GM18526 (cell line): Measurements from ENCODE around the gene RGP1.

ENCODE experiments used
- POLR2A ChIP-seq: IDR thresholded peaks from 3 replicates; pipeline ENCODE4 v1.6.1; 2011; ENCODE audit not compliant: insufficient read length; ENCODE audit errors: extremely low read depth

RGP1 gene

DNA sequence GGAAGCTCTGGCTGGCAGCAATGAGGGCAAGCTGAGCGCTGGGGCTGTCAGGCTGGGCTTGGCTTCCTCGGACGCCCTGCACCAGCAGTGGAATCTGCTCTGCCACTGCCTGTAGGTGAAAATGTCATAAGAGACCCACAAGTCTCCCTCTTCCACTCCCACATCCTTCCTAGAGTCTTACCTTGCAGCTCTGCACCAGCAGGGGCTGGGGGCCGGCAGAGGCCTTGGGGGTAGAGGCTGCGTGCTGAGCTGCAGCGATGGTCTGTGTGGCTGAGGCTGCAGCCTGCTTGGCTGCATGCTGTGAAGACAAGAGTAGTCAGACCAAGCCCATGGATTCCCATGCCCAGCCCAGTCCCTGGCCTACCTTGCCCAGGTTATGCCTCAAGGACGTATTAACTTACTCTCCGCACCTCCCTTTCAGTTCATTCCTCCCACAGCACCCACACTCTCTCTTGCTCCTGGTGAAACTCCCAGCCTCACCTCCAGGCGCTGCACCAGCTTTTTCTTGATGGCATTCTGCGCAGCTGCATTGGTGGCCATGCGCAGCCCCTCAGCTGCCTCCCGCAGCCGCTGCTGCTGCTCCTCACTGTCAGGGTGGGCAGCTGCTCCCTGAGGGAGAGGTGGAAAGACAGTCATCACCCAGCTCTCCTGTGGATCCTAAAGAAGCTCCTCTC is 34.4 kb upstream of the RGP1 start:
- no peak for TF ChIP-seq POLR2A

DNA sequence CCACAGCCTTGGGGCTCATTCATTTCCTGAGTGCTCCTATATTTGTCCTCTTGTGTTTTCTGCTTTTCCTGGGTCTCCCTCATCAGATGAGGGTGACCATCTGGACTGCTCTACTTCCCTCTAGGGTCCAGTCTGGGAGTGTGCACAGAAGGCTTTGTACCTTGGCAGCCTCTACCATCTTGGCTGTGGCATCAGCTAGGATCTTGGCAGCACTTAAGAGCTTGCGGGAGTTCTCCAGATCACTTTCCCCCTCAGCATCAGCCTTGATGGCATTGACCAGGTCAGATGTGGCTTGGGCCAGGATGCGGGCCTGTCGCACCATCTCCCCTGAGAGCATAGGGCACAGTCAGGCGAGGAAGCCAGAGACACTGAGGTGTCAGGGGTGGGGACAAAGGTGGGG is 32.9 kb upstream of the RGP1 start:
- no peak for TF ChIP-seq POLR2A

DNA sequence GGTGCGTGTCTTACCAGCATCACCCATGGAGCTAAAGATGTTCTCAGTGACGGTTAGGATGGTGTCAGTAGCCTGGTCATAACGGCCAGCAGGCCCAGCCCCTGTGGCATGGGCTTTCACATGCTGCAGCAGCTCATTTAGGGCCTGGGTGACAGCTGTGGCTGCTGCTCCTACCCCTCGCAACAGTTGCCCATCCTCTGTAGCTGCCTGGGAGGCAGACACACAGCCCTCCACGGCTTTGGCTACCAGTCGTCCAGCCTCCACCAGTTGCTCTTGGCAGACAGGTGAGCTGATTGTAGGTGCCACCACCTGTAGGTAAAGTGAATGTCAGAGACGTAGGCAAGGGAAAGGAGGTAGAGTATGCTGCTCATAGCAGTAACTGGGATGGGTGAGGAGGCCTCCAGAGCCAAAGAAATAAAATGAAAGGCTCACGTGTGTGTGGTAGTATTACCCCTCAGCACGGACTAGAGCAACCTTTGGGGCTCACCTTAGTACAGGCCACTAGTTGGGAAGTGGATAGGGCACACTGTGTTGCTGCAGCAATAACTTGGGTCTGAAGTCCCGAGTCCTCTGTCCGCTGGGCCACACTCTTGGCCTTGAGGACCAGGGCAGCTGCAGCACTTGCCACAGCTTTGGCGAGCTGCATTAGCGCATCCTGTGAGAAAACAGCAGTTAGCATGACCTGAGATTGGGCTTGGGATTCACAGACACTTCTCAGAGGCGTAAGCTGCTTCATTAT is 31.8 kb upstream of the RGP1 start:
- TF ChIP-seq POLR2A: no peak

DNA sequence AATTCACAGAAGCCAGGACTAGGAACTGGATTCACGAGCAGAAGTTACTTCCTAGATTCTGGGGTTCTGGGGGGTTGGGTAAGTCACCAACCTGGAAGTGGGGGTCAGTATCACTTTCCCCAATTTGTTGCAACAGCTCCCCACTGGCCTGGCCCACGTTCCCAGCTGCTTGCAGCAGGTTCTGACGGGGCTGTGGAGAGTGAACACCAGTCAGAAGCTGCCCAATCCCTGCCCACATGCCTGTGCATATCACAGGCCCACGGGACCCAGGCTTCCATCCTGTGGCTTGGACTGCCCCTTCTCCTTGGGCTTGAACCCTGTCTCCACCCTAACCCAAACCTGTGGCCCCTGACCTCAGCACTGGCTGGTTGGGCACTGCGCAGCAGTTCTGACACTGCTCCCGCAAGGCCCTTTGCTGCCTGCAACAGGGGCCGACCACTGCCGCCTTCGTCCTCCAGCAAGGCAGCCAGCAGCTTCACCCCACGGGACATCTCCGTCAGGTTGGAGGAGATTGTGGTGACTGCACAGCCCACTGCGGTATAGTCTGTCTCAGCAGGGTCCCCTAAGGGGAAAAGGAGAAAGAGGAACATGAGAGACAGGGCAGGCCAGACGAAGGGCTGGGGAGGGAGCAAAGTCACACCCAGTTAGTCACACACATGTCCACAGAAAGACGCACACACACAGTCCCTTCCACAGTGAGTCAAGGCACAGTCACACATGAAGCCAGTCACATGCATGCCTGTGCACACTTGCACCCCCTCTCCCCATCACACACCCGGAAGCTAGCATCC is 30.2 kb upstream of the RGP1 start:
- TF ChIP-seq POLR2A: no peak

DNA sequence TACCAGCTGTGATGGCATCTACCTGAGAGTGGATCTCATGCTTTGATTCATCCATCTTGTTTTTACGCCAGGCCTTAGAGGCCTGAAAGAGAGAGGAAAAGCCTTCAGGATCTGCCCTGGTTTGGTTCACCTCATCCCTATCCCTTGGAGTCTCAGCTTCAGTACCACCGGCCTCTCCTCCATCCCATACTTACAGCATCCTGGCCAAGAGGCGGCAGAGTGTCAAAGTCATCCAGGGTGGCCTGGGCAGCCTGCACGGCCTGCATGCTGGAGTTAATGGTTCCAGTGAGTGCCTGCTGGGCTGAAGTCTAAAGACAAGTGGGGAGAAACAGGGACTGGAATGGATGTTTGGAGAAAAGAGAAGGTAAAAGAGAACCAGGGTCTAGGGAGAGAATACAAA is 29.5 kb upstream of the RGP1 start:
- no peak for TF ChIP-seq POLR2A

DNA sequence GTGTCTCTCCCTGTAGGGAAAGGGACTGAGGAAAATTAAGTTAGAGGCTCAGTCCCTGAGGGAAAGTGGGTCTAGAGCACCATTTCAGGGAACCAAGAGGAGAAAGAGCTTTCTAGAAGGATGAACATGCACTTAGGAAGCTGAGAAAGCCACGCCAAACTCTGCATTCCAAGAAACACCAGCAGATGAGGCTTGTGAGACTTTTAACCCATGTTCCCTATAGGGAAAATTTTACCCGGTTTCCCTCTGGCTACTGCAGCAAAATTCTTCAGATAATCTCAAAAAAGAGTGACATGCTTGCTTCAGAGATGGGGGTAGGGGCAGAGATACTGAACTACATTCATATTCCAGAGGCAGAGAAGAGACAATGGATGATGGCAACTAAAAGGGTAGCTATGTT is 25.7 kb upstream of the RGP1 start:
- TF ChIP-seq POLR2A: no peak

DNA sequence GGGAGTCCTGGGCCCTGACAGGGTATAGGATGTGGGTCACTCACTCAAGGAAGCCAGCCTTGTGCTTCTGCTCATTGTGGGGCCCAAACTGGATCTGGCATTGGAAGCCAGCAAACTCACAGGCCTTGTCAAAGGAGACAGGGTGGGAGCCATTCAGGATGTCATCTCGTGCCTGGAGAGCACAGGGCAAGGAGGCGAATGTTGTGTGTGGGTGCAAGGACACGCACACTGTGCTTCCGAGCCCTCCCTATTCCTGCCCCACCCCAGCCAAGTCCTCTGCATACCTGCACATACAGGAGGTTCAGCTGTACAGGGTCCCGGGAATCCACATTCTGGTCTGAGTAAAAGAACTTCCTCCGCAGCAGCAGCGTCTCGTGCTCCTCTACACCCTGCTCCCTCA is 25.2 kb upstream of the RGP1 start:
- TF ChIP-seq POLR2A: no peak

DNA sequence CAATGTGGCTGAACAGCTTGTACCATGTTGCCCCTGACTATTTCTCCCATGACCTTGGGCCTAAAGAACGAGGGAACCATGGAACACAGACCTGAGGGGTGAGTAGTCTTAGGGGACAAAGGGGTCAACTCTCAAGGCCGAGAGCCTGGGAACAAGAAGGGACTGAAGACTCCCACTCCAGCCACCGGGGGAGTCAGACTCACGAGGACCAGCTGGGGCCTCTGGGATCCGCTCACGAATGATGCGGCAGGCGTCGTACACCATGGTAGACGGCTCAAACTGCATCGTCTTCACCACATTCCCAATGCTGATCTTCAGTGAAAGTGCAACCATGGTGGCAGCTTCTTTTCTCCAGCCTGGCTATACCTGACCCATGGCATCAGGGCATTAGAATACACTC is 23.7 kb upstream of the RGP1 start:
- no peak for TF ChIP-seq POLR2A

DNA sequence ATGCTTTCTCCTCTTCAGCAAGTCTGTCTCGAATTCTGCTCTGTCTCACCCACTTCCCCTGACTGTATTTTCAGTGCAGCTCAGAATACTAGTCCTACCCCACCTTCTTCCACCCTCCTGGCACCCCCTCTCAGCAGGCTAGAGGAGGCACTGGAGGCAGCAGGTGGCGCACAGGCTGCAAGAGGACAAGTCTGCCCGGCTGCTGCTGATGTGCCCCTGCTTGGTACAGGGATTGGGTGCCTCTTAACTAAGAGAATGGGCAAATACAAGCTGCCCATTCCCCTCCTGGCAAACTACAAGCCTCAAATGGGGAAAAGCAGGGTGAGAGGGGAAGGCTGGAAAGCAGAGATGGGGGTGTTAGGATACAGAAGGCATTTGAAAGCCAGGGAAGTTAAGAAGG is 22.2 kb upstream of the RGP1 start:
- no peak for TF ChIP-seq POLR2A

DNA sequence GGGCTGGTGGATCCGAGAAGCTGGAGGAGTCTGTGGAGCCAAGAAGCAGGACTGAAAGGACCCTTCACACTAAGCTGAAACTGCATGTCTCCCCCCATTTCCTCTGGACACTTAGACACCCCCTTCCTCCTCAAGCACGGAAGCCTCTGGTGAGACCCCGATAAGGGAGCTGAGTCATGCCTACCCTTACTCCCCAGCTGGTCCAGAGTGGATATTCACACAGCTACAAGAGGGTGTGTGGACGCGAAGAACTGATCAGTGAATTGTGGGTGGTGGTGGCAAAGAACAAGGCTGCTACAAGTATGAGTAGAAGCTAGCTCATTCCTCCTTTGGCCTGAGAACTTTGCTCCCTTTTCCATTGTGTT is 21.4 kb upstream of the RGP1 start:
- no peak for TF ChIP-seq POLR2A

DNA sequence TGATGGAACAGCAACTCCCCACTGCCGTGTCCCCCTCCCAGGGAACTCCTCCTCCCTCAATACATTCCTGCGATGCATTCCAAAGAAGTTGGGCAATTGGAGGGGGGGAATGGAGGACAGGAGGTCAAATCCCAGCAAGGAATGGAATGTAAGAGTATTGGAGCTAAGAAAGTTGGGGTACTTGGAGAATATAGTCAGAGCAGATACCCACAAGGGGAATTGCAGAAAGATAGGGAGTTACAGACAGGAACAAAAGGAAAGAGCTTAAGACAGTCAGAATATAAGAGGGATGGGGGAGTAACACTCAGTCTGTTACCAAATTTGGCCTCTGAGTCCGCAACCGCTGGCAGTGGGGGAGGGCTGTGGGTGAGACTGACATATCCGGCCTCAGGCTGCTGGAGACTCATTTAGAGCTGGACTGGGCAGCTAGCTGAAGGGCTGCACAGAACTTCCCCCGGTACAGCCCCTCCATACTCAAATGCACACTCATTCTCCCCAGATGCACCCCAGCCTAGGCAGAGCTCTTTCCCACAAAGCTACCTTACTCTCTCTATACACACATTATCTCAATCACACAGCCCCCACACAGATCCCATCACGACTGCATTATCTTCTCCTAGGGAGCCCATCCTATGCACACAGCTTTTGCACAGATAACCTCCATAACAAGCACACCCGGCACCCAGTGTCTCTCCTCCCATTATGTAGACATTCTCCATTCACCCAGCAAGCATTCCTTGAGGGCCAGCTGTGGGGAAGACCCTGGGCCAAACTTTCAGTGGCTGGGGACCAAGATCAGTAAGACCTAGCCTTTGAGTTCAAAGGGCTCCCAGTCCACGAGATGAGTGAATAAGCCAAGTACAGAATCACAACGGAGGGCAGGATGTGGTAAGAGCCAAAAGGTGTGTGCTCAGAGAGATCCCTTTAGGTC is 20.8 kb upstream of the RGP1 start:
- TF ChIP-seq POLR2A: no peak

DNA sequence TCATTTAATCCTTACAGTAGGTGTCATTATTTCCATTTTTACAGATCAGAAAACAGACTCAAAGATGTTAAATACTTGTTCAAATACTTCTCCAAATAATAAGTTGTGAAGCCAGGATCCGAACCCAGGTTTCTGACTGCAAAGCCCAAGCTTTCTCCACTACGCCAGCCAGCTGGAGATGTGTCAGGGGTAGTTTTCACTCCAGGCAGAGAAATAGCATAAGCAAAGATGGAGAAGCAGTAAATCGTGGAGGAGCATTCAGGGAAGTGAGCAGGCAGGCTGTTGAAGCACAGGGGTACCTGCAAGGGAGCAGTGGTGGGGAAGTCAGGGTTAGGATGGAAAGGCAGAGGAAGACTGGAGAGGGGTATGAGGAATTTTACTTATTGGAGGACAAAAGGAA is 20.0 kb upstream of the RGP1 start:
- no peak for TF ChIP-seq POLR2A

DNA sequence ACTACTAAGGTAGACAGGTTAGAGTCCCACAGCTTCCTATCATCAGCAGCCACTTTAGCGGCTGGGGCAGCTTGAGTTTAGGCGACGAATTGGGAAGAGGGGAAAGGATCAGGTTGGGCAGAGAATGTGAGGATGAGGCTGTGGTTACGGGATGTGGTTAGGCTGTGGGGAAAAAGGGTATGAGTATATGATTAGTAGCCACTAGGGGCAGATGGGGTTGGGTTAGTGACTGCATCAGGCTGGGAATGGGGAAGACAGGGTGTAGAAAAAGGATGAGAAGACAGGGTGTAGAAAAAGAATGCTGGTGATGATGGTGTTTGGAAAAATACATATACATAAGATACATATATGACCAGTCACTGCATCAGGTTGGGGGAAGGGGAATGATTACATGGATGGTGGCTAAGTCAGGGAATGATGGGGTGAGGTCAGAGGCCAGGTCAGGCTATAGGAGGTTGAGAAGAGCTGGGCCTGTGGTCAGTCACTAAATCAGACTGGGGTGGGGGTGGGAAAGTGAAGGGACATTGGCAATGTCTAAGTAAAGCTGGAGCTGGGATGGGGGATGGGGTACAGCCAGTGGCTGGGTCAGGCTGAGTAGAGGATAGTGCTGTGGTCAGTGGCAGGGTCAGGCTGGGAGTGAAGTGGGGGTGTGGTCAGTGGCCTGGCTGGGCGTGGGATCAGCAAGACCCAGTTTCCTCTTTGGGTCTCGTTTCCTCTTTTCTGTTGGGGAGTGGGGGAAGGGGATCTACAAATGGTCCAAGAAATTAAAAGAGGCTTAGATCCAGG is 19.2 kb upstream of the RGP1 start:
- no peak for TF ChIP-seq POLR2A

DNA sequence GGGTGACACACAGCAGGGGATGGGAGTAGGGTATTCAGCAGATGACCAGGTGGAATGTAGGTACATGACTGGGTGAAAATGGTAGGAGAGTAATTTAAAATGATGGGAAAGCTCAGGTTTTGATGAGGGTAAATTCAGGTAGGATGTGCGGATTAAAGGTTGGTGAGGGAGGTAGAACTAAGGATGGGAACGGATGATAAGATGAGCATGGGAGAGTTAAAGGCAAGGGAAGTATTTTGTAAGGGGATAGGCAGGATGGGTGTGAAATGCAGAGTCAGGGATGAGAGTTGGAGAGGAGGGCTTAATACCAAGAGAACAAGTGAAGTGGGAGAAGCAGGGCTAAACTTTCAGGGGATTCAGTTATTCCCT is 18.6 kb upstream of the RGP1 start:
- no peak for TF ChIP-seq POLR2A

DNA sequence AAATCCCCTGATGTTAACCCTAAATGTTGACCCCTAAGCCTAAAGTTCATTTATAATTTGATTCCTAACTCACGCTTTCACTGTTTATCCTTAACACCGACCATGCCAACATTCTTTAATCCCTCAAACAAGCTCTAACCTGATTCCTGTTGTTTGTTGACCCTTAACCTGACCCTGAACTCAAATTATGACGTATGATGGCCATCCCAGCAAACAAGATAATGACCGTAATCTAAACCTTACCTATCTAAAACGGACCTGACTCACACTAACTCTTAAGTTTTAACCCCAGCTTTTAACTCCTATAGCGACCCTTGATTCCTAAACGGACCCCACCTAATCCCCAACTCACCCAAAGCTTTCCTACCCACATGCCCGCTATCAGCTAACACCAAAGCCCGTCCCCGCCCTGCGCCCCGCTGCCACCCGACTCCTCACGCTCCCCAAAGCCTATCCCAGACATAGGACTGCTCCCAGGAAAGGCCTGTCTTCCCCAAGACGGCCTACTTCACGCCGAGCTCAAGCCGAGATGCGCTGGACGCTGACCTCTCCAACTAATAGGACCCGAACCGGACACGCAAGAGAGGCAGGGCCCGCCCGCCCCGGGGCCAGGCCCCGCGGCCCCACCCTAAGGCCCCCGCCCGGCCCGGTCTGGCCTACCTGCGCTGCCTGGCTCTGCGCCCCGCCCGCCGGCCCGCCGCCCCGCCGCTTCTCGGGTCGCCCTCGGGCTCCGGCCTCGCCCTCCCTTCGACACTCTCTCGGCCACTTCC is 17.5 kb upstream of the RGP1 start:
- TF ChIP-seq POLR2A: no peak
